HG03135 (cell line): ENCODE measurements around the gene MAP3K3.

Experiments used
- ATAC-seq: cut with Tn5 transposase; IDR thresholded peaks from one replicate; pipeline ENCODE4 v1.9.1; 2021; ENCODE audit warnings: mild to moderate bottlenecking, moderate library complexity; ENCODE audit not compliant: unreplicated experiment

Gene MAP3K3

DNA sequence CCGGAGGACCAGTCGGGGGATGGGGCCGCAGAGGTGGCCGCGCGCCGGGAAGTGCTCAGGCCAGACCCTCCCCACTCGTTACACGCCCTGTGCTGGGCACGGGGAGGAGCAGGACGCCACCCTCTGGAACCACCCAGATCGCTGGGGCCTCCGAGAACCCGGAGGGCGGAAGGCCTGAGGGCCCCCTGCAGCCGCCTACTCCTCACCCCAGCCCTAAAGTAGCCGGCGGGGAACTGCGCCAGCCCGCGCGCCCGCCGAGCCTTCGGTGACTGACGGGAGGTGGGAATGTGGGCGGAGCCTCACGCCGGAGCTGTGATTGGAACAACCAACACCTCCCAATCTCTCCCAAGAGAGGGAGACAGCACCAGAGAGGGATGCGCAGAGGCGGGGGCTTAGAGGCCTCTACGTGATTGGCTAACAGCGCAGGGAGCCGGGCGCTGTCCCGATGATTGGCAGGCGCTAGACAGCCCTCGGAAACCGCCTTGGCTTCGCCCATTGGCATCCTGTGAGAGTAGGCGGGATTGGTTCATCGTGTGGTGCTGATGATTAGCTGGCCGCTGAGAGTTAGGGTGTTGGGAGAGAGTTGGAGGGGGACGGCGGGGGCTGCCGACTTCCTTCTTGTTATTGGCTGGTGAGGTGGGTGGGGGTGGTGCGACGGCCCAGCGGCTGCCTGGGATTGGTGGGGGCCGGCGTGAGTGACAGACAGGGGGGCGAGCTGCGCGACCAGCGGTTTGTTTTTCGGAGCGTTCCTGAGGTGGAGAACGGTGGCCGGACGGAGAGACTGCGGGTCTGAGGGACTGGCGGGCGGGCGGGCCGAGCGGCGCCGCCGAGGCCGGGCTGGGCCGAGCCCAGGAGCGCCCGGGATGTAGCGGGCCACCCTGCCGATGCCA lies at the start of gene MAP3K3:
Gene MAP3K3, plus strand, starts transcription at position 734 of the 890 bp plus-strand sequence. CDS start 343 bp downstream, outside the sequence.
- peak; percentile 89 for ATAC-seq

DNA sequence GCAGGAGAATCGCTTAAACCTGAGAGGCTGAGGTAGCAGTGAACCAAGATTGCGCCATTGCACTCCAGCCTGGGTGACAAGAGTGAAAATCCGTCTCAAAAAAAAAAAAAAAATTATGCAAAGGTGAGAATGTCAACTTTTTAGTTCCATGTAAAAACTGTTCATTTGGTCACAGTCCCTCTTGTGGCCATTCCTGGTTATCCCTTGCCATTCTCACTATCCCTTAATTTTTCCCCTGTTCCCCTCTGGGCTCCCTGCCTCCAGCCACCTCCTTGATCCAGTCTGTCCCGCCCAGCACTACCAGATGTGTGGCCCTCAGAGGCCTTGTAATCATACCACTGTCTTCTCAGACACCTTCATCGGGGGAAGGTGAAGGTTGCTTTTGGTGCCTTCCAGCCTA lies 48.6 kb upstream of the MAP3K3 start:
- no peak for ATAC-seq

DNA sequence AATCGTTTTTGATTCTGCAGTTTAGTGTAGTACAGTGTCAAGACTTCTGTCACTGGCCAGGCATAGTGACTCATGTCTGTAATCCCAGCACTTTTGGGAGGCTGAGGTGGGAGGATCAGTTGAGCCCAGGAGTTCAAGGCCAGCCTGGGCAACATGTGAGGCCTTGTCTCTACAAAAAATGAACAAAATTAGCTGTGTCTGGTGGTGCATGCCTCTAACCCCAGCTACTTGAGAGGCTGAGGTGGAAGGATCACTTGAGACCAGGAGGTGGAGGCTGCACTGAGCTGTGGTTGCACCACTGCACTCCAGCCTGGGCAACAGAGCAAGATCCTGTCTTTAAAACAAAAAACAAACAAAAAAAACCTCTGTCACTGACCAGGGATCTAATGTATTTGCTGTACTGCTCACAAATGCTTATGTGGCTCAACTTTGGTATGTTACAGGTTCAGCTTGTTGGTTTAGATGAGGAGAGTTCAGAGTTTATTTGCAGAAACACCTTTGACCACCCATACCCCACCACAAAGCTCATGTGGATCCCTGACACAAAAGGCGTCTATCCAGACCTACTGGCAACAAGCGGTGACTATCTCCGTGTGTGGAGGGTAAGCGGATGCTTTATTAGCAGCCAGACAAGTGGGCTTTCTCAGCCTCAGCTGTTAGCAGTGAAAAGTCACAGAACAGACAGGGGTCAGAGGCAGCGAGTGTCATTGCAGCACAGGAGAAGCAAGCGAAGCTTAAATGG lies 44.0 kb upstream of the MAP3K3 start:
- no peak for ATAC-seq

DNA sequence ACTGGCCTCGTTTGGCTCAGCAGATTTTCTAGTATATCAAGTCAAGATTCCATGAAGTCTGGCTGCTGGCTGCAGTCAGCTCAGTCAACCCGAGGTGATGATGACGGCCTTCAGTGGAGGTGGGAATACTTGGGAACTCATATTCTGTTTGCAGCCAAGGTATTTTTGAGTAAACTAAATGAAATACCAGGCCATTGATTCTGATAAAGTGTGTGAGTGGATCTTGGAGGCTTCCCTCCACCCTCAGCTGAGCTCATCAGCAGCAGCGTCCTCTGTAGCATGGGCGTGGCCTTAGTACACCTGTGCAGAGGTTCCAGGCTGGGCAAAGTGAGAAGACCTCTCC lies 43.5 kb upstream of the MAP3K3 start:
- ATAC-seq, result no peak

DNA sequence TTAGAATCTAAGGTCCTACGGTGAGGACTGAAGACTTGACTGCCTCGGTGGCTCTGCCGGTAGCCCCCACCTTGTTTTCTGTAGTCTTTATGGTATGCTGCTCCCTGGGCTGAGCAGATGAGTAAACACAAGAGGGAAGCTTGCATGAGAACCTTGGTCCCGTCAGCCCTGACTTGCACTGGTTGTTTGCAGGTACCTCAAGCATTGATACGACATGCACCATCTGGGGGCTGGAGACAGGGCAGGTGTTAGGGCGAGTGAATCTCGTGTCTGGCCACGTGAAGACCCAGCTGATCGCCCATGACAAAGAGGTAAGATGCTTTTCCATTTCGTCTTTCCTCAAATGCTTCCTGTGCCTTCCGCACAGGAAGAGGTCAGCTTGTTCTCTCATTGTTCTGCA lies 42.6 kb upstream of the MAP3K3 start:
- ATAC-seq, result no peak

DNA sequence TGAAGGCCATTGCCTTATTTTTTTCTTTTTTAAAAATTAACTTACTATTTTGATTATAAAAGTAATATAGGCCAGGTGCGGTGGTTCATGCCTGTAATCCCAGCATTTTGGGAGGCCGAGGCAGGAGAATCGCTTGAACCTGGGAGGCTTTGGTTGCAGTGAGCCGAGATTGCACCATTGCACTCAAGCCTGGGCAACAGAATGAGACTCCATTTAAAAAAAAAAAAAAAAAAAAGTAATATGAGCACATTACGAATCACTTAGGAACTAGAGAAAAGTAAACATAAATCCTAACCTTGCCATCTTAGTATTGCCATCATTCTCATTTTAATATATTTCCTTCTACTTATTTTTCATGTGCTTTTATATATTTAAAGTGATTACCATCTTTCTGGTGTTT lies 34.4 kb upstream of the MAP3K3 start:
- no peak for ATAC-seq

DNA sequence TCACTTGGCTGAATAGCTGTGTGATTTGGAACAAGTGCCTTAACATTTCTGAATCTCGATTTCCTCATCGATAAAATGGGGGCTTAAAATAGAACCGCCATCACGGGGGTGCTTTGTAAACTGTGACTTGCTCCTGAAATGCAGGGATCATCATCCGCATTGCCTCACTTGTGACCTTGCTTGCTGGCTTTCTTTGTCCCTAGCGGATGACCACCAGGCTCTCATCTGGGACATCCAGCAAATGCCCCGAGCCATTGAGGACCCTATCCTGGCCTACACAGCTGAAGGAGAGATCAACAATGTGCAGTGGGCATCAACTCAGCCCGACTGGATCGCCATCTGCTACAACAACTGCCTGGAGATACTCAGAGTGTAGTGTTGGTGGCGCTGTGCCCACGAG lies 33.4 kb upstream of the MAP3K3 start:
- no peak for ATAC-seq

DNA sequence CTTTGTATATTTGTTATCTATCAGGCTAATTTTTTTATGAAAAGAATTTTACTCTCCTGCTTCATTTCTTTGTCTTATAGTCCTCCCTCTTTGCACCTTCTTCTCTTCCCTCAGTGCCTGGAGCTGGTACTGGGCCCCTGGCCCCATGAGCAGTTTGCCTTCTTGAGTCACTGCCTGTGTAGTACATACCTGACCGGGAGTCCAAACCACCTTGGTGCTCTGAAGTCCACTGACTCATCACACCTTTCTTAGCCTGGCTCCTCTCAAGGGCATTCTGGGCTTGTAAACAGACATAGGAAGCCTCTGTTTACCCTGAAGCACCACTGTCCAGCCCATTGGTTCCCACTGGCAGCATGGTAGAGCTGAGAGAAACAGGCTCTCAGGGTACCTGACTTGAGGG lies 32.6 kb upstream of the MAP3K3 start:
- no peak for ATAC-seq

DNA sequence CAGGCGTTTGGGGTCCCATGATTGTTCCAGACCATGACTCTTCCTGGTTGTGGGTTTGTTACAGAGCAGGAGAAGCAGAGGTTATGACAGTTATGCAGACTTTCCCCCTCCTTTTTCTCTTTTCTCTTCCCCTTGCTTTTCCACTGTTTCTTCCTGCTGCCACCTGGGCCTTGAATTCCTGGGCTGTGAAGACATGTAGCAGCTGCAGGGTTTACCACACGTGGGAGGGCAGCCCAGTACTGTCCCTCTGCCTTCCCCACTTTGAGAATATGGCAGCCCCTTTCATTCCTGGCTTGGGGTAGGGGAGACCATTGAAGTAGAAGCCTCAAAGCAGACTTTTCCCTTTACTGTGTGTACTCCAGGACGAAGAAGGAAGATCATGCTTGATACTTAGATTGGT lies 29.4 kb upstream of the MAP3K3 start:
- ATAC-seq, result no peak

DNA sequence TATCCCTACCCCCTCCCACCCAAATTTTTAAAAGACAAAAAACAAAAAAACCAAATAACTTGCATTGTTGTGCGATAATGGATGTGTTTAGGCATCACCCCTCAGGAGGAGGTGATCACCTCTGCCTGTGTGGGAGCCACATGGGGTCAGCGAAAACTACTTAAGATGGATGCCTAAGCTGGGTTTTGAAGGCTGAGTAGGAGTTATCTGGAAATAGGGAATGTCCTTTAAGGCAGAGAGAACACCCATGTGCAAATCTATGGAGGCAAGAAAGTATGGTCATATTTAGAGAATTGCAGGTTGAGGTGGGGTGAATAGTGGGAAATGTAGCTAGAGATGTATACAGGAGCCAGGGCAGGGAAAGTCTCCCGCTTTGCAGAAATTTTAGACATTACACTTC lies 27.1 kb upstream of the MAP3K3 start:
- ATAC-seq, result no peak

DNA sequence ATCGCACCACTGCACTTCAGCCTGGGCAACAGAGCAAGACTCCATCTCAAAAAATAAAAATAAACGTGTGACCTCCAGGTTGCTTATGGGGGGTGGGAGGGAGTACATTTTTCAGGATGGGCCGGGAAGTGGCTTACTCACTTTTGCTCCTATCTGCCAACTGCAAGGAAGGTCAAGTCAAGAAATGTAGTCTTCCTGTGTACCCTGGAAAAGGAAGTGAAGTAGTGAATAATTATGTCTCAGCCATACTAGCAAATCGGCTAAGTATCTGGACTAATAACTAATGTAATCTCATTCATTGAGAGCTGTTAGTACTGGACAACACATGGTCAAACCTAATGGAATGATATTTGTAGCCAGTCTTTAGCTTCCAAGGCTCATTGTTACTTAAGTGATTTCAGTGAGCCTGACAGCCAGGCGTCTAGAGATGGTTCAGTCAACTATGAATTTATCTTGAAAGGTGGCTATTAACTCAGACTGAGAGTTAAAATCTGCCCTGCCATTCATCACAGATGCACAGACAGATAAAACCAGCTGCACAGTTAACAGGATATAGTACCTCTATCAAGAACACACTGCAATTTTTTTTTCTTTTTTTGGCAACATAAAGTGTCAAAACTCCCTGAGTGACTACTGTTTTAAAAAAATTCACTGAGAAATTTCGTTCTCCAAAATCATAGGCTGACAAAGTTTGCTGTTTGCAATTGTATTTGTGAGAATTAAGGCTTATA lies 25.2 kb upstream of the MAP3K3 start:
- ATAC-seq, result no peak

DNA sequence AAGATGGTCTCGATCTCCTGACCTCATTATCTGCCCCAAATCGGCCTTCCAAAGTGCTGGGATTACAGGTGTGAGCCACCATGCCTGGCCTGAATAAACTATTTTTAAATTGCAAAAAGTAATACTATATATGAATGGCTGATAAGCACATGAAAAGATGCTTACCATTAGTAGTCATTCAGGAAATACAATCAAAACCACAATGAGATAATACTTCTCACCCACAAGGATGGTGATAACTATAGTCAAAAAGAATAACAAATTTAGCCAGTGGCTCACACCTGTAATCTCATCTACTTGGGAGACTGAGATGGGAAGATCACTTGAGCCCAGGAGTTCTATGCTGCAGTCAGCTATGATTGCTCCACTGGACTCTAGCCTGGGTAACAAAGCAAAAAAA lies 23.9 kb upstream of the MAP3K3 start:
- ATAC-seq, result no peak

DNA sequence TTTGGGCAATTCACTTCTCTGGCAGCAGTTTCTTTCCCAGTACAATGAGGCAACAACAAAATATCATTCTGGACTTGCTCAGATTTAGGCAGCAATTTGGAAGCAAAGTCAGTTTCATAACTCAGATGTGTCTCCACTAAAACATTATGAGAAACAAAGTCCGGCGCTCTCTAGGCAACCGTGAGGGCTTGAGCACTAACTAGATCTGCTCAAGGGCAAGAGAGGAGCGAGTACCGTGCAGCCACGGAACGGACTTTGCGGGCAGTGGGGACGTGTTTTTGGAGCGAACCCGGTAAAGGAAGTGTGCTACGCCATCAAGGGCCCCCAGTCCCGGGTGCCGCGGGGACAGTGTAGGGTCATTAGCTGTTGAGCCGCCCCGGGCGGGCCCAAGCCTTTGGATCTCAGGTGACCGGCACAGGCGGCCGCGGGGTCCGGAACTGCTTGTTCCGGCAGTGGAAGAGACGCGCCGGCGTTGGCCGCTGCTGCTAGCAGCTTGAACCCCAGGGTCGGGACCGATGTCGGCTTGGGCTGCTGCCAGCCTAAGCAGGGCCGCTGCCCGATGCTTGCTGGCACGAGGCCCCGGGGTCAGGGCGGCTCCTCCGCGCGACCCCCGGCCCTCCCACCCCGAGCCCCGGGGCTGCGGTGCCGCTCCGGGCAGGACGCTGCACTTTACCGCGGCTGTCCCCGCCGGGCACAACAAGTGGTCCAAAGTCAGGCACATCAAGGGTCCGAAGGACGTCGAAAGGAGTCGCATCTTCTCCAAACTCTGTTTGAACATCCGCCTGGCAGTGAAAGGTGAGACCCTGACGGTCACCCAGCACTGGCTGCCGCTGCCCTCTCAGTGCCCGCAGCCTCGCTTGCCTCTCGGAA lies 21.4 kb upstream of the MAP3K3 start, which contains the start of gene TACO1:
Gene TACO1, plus strand, starts transcription at position 327 of the 870 bp plus-strand sequence. Its CDS starts 189 bp downstream, at position 516.
- ATAC-seq, result peak; percentile 85

DNA sequence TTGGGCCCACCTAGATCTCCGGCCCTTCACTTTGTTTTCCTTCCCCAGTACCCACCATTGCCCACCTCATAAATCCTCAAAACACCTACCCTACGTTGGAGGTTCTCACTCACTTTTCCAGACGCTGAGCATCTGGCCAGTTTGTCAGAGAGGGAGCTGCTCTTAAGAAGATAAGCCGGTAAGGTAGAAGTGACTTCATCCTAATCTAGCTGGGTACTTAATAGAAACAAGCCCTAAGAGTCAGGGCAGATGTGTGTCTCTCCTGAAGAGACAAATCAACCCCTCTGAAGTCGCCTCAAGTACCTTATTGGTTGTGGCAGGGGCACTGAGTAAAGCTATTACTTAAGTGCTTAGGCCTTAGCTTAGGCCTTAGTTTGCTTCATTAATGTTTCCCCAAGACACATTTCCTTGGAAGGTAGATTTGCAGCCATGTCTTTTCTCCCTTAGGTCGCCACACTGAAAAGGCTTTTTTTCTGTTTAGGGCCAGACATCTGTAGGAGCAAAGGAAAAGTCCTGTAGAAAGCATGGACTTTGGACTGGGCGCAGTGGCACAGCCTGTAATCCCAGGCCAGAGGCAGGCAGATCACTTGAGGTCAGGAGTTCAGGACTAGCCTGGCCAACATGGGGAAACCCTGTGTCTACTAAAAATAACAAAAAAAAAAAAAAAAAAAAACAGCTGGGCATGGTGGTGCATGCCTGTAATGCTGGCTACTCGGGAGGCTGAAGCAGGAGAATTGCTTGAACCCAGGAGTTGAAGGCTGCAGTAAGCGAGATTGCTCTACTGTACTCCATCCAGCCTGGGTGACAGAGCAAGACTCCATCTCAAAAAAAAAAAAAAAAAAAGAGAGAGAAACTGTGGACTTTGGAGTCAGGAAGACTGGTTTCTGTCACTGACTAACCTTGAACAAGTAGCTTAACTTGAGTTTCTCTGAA lies 20.5 kb upstream of the MAP3K3 start:
- ATAC-seq, result no peak

DNA sequence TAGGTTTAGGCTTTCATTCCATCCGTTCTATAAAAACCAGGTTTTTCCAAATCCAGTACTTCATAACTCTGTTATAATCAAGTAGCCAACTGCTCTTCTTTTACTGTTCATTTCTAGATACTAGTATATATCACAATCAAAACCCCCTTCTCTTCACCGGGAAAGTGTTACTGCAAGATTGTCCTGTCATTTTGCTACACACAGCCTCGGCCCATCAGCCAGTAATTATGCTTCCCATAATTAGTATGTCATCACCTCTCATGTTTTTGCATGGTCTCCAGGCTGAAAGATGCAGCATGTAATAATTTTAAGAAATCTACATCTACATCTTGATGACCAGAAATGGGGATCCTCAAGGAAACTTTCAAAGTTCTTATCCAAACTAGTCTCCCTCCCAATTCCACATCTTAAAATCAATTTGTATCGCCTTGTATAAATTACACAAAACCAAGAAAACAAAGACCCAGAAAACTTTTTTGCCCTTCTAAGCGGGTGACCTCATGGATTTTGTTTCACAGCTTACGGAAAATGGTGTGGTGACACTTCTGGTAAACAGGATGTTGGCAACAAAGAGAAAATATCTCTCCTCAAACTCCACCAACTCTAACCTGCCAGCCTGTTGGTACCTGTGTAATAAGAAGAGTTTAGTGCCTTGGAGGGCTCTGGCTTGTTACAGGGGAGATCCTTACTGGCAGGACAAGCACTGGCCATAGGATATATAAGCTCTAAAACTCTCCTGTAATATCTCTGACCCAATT lies 12.2 kb upstream of the MAP3K3 start:
- ATAC-seq, result no peak

DNA sequence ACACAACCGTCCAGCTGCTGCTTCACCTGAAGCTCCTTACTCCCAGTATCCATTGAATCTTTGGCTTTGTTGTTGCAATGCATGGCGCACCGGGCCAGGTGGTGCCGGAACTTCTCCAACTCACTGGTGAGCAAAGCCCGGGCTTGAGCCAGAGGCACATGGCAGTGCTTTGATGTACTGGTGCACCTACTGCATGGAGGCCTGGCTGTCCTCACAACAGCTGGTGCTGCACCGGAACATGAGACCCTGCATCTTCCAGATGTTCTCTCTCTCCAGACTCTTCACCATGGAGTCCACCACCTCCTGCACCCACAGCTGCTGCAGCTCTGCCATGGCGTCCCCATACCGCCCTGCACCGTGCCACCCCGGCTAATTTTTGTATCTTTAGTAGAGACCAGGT lies 11.4 kb upstream of the MAP3K3 start:
- no peak for ATAC-seq

DNA sequence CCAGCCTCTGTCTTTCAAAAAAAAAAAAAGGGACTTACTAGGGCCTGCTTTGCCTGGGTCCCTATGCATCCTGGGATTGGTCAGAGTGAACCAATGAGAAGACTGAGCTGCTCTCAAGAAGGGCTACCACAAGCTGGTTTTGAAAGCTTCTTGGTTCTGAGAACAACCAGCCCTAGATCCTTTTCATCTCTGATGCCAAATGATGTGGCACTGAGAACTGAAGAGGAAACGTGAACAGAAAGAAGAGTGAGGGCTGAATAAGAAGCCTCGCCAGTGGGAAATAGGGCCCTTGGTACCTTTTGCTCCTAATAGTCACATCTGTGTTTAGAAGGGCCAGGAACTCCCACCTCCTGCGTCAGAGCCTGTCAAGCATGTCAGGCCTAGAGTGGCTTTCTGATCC lies 10.9 kb upstream of the MAP3K3 start:
- no peak for ATAC-seq

DNA sequence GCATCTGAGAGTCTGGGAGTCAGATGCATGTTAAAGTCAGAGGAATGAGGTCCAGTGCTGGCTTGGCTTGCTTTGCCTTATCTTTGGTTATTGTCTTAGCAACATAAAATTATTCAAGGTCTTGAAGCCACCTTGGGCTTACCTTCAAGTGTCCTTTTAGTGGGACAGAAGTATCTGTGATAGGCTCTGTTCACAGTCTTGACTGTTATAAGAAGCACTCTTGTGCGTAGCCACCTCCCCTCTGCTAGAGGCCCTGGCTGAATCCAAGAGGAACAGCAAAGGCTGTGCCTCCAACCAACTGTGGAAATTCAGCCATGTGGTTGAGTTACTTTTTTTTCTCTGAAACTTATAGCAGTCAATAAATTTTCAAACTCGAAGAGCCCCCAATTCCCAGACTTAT lies 8.6 kb upstream of the MAP3K3 start:
- ATAC-seq, result no peak

DNA sequence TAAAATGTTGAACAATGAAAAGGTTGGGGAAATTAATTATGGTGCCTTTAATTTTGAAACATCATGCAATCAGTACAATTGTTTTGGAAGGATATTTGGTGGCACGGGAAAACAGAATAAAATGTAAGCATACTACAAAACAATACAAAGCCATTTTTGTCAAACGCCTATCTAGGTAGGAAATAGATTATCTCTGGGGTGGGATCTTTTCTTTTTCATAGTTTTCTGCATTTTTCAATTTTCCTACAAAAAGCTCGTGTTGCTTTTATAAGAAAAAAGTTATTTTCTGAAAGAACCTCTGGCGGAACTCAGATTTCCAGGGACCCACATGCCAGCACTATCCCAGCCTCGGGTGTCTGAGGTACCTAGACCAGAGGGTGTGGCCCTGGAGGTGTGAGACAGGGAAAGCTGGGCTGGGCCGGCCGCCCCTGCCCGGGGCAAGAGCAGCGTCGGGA lies 961 bp upstream of the MAP3K3 start:
- no peak for ATAC-seq
